Neuronal stem cell (in vitro differentiated cells): ENCODE measurements around the gene ZFHX3.
A peak's percentile ranks its signal among the peaks of the same experiment; 100 is the strongest.

ENCODE experiments used
- DNase-seq: peaks from one replicate; pipeline ENCODE4 v3.0.0-alpha.2; 2013; ENCODE audit warnings: low spot score
- H2AFZ ChIP-seq: one replicate; pipeline ENCODE4 v1.6.1; 2013; ENCODE audit warnings: mild to moderate bottlenecking, low read length, inconsistent platforms
- H2AK5ac ChIP-seq: 2 replicates; pipeline ENCODE4 v1.6.1; 2013; ENCODE audit warnings: low read depth, mild to moderate bottlenecking, inconsistent platforms, low read length, moderate library complexity, mixed read lengths
- H2BK120ac ChIP-seq: 2 replicates; pipeline ENCODE4 v1.6.1; 2013; ENCODE audit warnings: low read depth, mild to moderate bottlenecking, inconsistent platforms, low read length, moderate library complexity, mixed read lengths
- H2BK12ac ChIP-seq: one replicate; pipeline ENCODE4 v1.6.1; 2013; ENCODE audit warnings: low read length, inconsistent platforms
- H2BK15ac ChIP-seq: 2 replicates; pipeline ENCODE4 v1.6.1; 2013; ENCODE audit warnings: mild to moderate bottlenecking, low read length, inconsistent platforms, mixed read lengths
- H2BK5ac ChIP-seq: one replicate; pipeline ENCODE4 v1.6.1; 2013; ENCODE audit warnings: inconsistent platforms, mild to moderate bottlenecking, low read length, moderate library complexity
- H3K14ac ChIP-seq: one replicate; pipeline ENCODE4 v1.6.1; 2013; ENCODE audit warnings: low read length, inconsistent platforms
- H3K18ac ChIP-seq: 2 replicates; pipeline ENCODE4 v1.6.1; 2013; ENCODE audit warnings: low read length, inconsistent platforms
- H3K23ac ChIP-seq: 2 replicates; pipeline ENCODE4 v1.6.1; 2013; ENCODE audit warnings: low read depth, mild to moderate bottlenecking, mixed read lengths, low read length, inconsistent platforms; ENCODE audit not compliant: poor library complexity
- H3K27ac ChIP-seq: replicated peaks from 3 replicates; pipeline ENCODE4 v1.5.1; 2013; ENCODE audit warnings: low read length, inconsistent platforms
- H3K27me3 ChIP-seq, 3 experiments: 2 replicates each; pipeline ENCODE4 v1.6.1; 2013; ENCODE audit warnings: low read length in 3 of 3, mild to moderate bottlenecking in 2 of 3, inconsistent platforms in 1 of 3, low read depth in 1 of 3, mixed read lengths in 1 of 3, moderate library complexity in 1 of 3; ENCODE audit not compliant: control insufficient read depth in 3 of 3, insufficient read depth in 3 of 3
- H3K36me3 ChIP-seq, 2 donors: replicated peaks in 1 of 2; 2 replicates each; pipeline ENCODE4 v1.6.1; 2013; ENCODE audit warnings: low read length in 2 of 2; ENCODE audit not compliant: control insufficient read depth in 2 of 2, insufficient read depth in 2 of 2
- H3K4ac ChIP-seq: 2 replicates; pipeline ENCODE4 v1.6.1; 2013; ENCODE audit warnings: inconsistent platforms, mild to moderate bottlenecking, low read length, moderate library complexity
- H3K4me1 ChIP-seq, 2 donors: 1 replicate in 1 of 2; 2 replicates in 1 of 2; pipeline ENCODE4 v1.6.1; 2013; ENCODE audit warnings: low read length in 2 of 2, low read depth in 1 of 2; ENCODE audit not compliant: control insufficient read depth in 2 of 2, insufficient read depth in 1 of 2
- H3K4me2 ChIP-seq: one replicate; pipeline ENCODE4 v1.6.1; 2013; ENCODE audit warnings: mild to moderate bottlenecking, low read length, inconsistent platforms; ENCODE audit not compliant: insufficient read depth, poor library complexity, severe bottlenecking
- H3K4me3 ChIP-seq, 2 donors: 2 replicates each; pipeline ENCODE4 v1.5.1; 2013; ENCODE audit warnings: low read length in 2 of 2, mild to moderate bottlenecking in 2 of 2, inconsistent platforms in 1 of 2, moderate library complexity in 1 of 2
- H3K79me1 ChIP-seq: one replicate; pipeline ENCODE4 v1.6.1; 2013; ENCODE audit warnings: low read depth, mild to moderate bottlenecking, inconsistent platforms, low read length, moderate library complexity
- H3K9ac ChIP-seq: one replicate; pipeline ENCODE4 v1.6.1; 2013; ENCODE audit warnings: mild to moderate bottlenecking, low read depth, low read length, inconsistent platforms; ENCODE audit not compliant: poor library complexity
- H3K9me3 ChIP-seq, 2 donors: replicated peaks in 1 of 2; 2 replicates each; pipeline versions ENCODE3 to v1.6.1; 2013; ENCODE audit warnings: low read length in 2 of 2, mild to moderate bottlenecking in 2 of 2, inconsistent platforms in 1 of 2, low read depth in 1 of 2, mixed read lengths in 1 of 2, moderate library complexity in 1 of 2; ENCODE audit not compliant: control insufficient read depth in 2 of 2, insufficient read depth in 1 of 2
- H4K8ac ChIP-seq: one replicate; pipeline ENCODE4 v1.6.1; 2013; ENCODE audit warnings: low read depth, mild to moderate bottlenecking, inconsistent platforms, low read length, moderate library complexity
- H4K91ac ChIP-seq: one replicate; pipeline ENCODE4 v1.6.1; 2013; ENCODE audit warnings: low read length, low read depth, mild to moderate bottlenecking, inconsistent platforms; ENCODE audit not compliant: poor library complexity
- WGBS, 2 donors: extraction: QIAGEN DNeasy Blood & Tissue Kit; methylation state at CpG; one replicate each; pipeline ENCODE4 v1.1.7; 2013; ENCODE audit warnings: missing lambda C conversion rate in 2 of 2, mixed read lengths in 1 of 2; ENCODE audit not compliant: insufficient read length in 2 of 2, insufficient replicate concordance in 1 of 2; ENCODE audit errors: extremely low coverage in 2 of 2; 5-methylcytosine and 5-hydroxymethylcytosine counted together

The ZFHX3 gene

DNA sequence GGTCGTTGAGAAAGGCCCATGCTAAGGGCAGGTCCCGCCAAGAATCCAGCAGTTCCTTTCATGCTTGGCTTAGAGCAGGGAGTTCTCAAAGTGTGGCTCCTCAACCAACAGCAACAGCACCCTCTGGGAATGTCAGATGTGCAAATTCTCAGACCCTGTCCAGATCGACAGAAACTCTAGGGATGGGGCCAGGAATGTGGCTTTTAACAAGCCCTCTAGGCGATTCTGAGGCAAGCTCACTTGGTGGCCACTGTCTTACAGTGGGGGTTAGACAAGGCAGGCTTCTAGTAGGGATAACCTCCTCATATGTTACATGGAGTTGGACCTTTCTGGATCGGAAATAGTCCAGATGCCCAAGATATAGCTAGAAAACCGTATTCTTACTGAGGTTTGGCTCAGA, 144.8 kb downstream of the ZFHX3 start:
- Histone ChIP-seq H3K9ac (no peak overlapping the region), H2BK12ac (no peak overlapping the region), H3K27ac (no peak overlapping the region), H3K18ac (no peak overlapping the region), H3K36me3 (peaks cover 0 to 48% of the 10 kb centered on the region in 2 donors), H2BK5ac (no peak overlapping the region), H4K8ac (no peak overlapping the region), H3K4me1 (peaks cover 0 to 3% of the 10 kb centered on the region in 2 donors), H2AFZ (no peak overlapping the region), H3K14ac (no peak overlapping the region), H2AK5ac (no peak overlapping the region), H3K27me3 (no peaks in the 10 kb centered on the region), H3K9me3 (no peaks in the 10 kb centered on the region), H2BK120ac (no peak overlapping the region), H3K79me1 (no peaks in the 10 kb centered on the region), H3K4me3 (no peak overlapping the region), H2BK15ac (no peak overlapping the region), H4K91ac (no peak overlapping the region), H3K4me2 (no peak overlapping the region), H3K23ac (no peak overlapping the region), H3K4ac (no peak overlapping the region)
- DNase-seq = no peak
- WGBS, 2 donors = no CpG with 5 or more reads among the region's 6 CpGs

DNA sequence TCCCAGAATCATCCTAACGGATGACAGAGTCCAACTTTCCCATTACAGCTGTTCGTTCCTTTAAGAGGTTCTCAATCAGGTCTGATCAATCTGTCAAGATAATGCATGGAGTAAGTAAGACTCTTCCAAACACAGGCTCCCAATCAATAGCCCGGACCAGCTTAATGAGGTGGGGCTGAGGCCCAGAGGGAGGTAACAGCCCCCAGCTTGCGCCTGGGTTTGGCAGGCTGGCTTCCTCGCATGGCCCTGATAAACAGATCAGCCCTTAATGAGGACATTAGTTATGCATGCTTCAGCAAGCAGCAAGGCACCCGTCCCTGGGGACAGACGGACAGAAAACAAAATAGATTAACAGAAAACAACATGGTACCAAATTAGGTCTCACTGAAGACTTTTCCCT, 145.7 kb downstream of the ZFHX3 start:
- Histone ChIP-seq H2AFZ (no peak overlapping the region), H3K4me2 (no peak overlapping the region), H2BK12ac (no peak overlapping the region), H3K4me3 (no peak overlapping the region), H2BK120ac (no peak overlapping the region), H4K8ac (no peak overlapping the region), H3K4me1 (peaks cover 0 to 3% of the 10 kb centered on the region in 2 donors), H3K23ac (no peak overlapping the region), H3K14ac (no peak overlapping the region), H3K9me3 (no peaks in the 10 kb centered on the region), H4K91ac (no peak overlapping the region), H2BK5ac (no peak overlapping the region), H3K18ac (no peak overlapping the region), H2BK15ac (no peak overlapping the region), H3K4ac (no peak overlapping the region), H3K36me3 (peaks cover 0 to 52% of the 10 kb centered on the region in 2 donors), H2AK5ac (no peak overlapping the region), H3K9ac (no peak overlapping the region), H3K27me3 (no peaks in the 10 kb centered on the region), H3K27ac (no peak overlapping the region), H3K79me1 (no peaks in the 10 kb centered on the region)
- no peak for DNase-seq
- no CpG with 5 or more reads among the region's 7 CpGs for WGBS, 2 donors

DNA sequence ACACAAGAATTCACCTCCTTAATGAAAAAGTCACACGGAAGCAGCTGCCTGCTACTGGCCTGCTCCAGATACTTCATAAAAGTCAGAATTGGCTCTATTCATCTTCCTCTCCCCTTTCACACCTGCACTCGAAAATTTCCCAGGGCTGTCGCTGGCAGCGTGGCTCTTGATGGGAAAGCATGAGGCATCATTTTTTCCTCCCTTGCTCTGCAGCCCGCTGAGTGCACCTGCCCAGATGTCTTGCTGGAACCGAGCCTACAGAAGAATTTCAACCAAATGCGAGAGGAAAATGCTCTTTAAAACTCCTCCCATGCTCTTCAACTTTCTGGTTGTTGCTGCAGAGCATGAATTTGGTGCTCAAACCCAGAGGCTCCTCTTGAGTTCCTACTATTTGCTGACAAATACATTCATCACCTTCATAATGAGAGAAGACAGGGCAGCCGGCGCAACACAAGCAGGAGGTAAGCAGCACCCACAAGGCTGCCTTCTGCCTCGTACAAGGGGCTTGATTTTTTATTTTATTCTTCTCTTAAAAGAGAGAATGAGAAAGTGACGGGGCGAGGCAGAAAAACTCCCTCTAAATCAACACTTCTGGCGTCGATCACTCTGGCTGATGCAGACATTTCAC, 146.8 kb downstream of the ZFHX3 start:
- no peak for DNase-seq
- Histone ChIP-seq H3K27me3 (no peaks in the 10 kb centered on the region), H3K4me3 (no peak overlapping the region), H3K9ac (no peak overlapping the region), H2BK120ac (no peak overlapping the region), H2BK12ac (no peak overlapping the region), H3K18ac (peak overlapping the region; percentile 21), H4K8ac (no peak overlapping the region), H3K4ac (no peak overlapping the region), H3K36me3 (peaks cover 0 to 58% of the 10 kb centered on the region in 2 donors), H2BK15ac (no peak overlapping the region), H4K91ac (no peak overlapping the region), H2AFZ (no peak overlapping the region), H2BK5ac (no peak overlapping the region), H2AK5ac (no peak overlapping the region), H3K9me3 (no peaks in the 10 kb centered on the region), H3K4me2 (no peak overlapping the region), H3K27ac (no peak overlapping the region), H3K4me1 (peaks cover 0 to 10% of the 10 kb centered on the region in 2 donors), H3K79me1 (no peaks in the 10 kb centered on the region), H3K23ac (no peak overlapping the region), H3K14ac (no peak overlapping the region)
- no CpG with 5 or more reads among the region's 14 CpGs for WGBS, 2 donors

DNA sequence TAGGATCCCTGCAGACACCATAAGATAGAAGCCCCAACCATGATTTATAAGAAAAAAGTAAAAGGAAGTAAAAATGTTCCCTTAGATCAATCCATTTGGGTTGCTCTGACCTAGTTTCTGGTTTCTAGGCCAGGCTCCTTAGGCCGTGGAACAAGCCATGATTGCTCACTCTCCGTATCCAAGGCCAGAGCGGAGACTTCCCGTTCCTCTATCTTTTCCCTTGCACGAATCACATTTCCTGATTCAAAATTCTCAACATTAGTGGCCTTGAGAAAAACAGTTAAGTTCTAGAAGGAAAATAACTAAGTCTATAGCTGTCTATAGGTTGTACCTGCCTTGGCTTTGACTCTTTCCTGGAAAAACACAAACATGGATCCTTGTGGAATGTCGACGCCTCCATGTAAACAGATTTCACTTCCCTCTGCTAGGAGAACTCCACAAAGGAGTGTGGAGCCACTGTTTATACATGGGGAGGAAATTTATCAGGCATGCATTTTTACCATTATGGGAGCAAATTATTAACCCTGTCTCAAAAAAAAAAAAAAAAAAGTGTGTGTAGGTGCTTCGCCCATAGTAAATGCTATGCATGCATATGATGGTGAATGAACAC, 149.6 kb downstream of the ZFHX3 start:
- Histone ChIP-seq H3K4ac (no peak overlapping the region), H2BK5ac (no peak overlapping the region), H3K36me3 (peaks cover 0 to 79% of the 10 kb centered on the region in 2 donors), H4K91ac (no peak overlapping the region), H2BK15ac (no peak overlapping the region), H3K79me1 (no peaks in the 10 kb centered on the region), H2AK5ac (no peak overlapping the region), H3K4me2 (no peak overlapping the region), H3K9ac (no peak overlapping the region), H3K9me3 (no peaks in the 10 kb centered on the region), H2BK120ac (no peak overlapping the region), H4K8ac (no peak overlapping the region), H2AFZ (no peak overlapping the region), H3K27me3 (no peaks in the 10 kb centered on the region), H3K14ac (no peak overlapping the region), H3K23ac (no peak overlapping the region), H3K18ac (no peak overlapping the region), H2BK12ac (no peak overlapping the region), H3K4me1 (peaks cover 5 to 18% of the 10 kb centered on the region in 2 donors), H3K4me3 (no peak overlapping the region), H3K27ac (no peak overlapping the region)
- DNase-seq = no peak
- no CpG with 5 or more reads among the region's 8 CpGs for WGBS, 2 donors
